HG03060 (cell line): ENCODE measurements around the gene TTLL1.

Experiments used
- ATAC-seq: cut with Tn5 transposase; IDR thresholded peaks from one replicate; pipeline ENCODE4 v1.9.1; 2021; ENCODE audit warnings: low read depth, moderate number of reproducible peaks; ENCODE audit not compliant: unreplicated experiment

Gene TTLL1

DNA sequence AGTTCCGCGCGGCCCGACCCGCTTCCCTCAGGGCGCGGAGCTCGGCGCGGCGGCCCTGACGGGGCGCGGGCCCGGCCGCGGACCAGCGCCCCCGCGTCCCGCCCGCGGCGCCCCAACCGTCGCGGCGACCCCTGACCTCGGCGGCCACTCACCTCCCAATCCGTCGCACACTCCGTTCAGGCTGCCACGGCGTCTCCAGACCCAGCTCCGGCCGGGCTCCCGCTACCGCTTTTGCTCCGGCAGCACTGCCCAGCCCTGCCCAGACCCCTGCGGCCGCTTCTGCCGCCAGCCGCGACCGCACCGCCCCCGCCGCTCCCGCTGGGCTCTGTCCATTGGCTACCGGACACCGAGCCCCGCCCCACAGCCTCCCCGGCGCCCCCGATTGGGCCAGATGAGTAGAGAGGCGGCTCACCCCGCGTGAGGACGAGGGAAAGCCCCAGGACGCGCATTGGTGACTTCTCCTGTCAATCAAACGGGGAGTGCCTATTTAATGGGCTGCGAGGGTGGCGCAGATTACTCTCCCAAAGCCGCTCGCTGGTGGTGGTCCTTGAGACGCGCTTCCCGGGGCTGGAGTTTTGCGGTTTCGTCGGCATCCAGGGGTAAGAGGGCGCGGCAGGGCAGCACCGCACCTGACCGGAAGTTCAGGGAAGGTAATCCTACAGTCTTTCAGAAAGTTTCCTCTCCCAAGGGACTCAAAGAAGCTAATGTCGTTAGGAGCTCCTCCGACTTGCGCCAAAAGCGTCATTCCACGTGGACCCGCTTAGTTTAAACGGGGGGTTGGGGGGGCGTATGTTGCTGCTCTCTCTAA is 74.1 kb downstream of the TTLL1 start, which contains the start of gene PACSIN2:
TSS of gene PACSIN2 (minus strand) at position 281 of the 808 bp plus-strand sequence. CDS start 103,069 bp downstream, outside the sequence.
- ATAC-seq: peak; percentile 74

DNA sequence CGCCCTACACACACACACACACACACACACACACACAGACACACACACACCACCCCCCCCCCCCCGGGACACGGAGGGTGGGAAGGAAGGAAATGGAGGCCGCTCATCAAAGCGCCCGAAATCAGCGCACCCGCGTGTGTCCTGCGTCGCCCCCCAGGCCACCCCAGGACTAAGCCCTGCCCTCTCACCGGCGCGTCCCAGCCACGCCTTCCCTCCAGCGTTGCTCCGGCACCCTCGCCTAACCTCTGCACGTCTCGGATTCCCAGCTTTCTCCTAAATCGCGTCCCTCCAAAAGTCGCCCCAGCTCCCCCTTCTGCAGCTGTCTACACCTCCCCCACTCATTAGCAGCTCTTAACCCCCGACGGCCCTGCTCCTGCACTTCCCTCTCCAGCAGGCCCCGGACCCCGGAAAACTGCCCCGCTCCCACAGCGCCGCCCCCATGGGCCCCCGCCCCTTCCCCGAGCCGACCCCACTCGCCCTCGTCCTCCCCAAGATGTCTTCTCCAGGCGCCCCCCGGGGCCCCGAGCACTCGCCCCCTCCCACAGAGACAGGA is 74.8 kb downstream of the TTLL1 start:
- ATAC-seq: no peak

- ATAC-seq: no peak
Measured at GRCh38 chr22:43013355-43014315, 75.6 kb downstream of the TTLL1 start.

- ATAC-seq: no peak
Measured at GRCh38 chr22:43012390-43012789, 76.8 kb downstream of the TTLL1 start.

- ATAC-seq: no peak
Measured at GRCh38 chr22:43011079-43011478, 78.1 kb downstream of the TTLL1 start.

DNA sequence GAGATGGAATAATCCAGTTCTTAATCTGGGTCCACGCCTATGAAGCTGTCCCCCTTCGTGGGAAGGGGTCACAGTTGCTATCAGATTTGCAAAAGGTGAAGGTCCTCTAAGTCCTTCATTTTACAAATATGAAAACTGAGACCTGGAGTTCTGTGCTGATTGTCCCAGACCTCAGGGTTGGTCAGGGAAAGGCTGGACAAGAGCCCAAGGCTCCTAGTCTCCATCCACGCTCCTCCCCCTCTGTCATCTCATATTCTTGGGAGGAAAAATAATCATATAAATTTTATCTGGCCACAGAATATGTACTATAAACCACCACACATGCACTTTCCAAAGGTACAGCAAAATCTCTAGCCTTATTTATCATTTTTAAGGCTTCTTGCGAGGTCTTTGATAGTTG is 79.7 kb downstream of the TTLL1 start:
- no peak for ATAC-seq

DNA sequence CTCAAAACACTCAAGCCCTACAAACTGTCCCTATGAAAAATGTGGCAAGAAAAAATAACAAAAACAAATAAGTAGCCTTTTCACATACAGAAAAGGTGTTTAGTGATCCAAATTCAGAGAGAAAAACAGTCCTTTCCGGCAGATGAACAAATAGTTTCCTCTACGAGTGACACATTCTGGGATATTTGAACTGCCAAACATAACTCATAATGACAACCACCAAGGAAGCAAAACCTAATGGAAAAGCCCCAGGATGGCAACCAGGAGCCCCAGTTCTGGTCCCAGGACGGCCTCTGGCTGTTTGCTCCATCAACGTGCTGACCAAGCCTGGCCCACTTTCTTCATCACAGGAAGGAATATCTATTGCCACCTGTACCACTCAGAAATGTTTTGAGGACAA is 80.3 kb downstream of the TTLL1 start:
- no peak for ATAC-seq

DNA sequence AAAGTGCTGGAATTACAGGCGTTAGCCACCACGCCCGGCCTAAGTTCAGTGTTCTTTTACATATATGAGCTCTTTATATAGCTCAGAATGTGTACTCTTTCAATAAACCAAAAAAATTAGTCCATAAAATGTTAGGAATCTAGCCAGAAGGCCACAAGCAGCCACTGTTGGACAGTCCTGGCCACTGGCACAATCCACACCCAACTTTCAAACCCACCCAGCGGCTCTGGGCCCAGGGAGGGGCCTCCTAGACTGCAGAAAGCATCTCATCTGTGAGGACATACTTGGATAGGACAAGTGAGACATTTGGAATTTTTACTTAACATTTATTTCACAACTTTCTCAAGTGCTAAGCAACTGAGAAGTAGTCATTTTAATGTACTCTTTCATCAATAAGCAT is 80.7 kb downstream of the TTLL1 start:
- no peak for ATAC-seq

- ATAC-seq: no peak
Measured at GRCh38 chr22:43007519-43008102, 81.6 kb downstream of the TTLL1 start.

- no peak for ATAC-seq
Measured at GRCh38 chr22:43006753-43007152, 82.4 kb downstream of the TTLL1 start.

DNA sequence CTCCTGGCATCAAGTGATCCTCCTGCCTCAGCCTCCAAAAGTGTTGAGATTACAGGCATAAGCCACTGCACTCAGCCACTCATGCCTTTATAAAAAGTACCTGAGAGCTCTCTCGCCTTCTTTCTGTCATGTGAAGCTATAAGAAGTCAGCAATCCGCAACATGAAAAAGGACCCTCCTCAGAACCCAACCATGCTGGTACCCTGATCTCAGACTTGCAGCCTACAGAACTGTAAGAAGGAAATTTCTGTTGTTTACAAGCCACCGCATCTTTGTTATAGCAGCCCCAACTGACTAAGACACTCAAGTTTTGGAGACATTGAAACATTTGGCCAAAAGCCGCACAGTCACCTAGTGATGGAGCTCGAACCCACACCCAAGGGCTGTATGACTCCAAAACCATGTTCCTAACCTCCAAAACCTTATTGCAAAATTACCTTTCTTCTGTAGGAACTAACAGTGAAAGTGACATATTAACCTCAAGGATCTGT is 83.1 kb downstream of the TTLL1 start:
- ATAC-seq: no peak

GRCh38 chr22:43005106-43005505 is 84.1 kb downstream of the TTLL1 start:
- no peak for ATAC-seq

- ATAC-seq: no peak
Measured at GRCh38 chr22:43004362-43005035, 84.7 kb downstream of the TTLL1 start.

DNA sequence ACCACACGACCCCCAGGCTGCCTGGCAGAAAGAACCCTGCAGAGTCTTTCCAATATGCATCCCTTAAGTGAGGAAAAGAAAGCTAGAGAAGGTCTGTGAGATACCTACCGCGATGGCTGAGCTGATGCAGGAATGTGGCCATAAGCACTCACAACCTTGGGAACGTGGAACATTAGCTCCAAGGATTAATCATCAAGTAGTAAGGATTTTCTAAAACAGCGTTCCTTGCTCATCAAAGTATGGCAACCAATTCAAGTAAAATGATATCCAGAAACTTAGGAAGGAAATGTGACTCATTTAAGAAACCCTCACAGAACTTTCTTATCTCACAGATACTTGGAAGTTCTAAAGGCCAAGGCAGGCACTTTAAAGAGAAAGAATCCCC is 87.0 kb downstream of the TTLL1 start:
- no peak for ATAC-seq

GRCh38 chr22:43001271-43002201 is 87.7 kb downstream of the TTLL1 start:
- no peak for ATAC-seq

DNA sequence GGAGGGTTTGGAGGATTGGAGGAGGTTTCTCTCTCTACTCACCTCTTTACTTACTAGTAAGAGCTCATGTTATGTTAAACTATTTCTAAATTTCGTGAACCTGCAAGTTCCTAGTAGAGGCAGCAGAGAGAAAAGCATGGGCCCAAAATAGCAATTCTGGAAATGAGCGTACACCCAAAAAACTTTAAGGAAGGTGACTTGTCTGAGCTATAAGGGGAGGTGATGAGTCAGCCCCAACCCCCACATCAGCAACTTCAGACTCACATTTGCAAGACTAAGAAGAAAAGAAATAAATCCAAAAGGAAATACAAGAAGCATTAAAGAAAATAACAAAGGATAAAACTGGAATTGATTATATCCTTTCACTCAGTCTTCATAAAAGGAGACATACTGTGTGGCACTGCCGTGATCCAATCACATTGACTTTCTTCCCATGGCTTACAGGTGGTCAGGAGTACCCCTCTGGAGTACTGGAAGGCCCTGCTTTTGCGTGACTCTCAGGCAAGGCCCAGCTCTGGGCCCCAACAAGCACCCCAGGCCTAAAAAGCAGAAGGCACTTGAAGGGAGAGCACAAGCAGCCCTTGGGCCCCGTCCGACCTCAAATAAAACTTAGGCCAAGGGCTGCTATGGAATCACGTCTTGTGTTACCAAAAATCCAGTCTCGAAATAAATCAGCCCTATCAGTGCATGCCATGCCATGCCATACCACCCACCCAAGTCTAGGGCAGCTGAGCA is 88.6 kb downstream of the TTLL1 start:
- ATAC-seq: no peak

- no peak for ATAC-seq
Measured at GRCh38 chr22:42997582-42998090, 91.6 kb downstream of the TTLL1 start.
